Activated naive CD4-positive, alpha-beta T cell treated with anti-CD3 and anti-CD28 coated beads, Interleukin-2, amount 50 U/mL, for 24 hours (primary cell): Measurements from ENCODE around the gene TM9SF1.
A peak's percentile ranks its signal among the peaks of the same experiment; 100 is the strongest.

Source experiments
- H3K27ac Mint-ChIP-seq: one replicate; pipeline ENCODE4 v1.8.0; 2021; ENCODE audit warnings: mild to moderate bottlenecking, mixed read lengths
- H3K27me3 Mint-ChIP-seq: one replicate; pipeline ENCODE4 v1.8.0; 2021; ENCODE audit warnings: mixed read lengths
- H3K36me3 Mint-ChIP-seq: one replicate; pipeline ENCODE4 v1.8.0; 2021; ENCODE audit warnings: mixed read lengths
- H3K4me1 Mint-ChIP-seq: one replicate; pipeline ENCODE4 v1.8.0; 2021; ENCODE audit warnings: mixed read lengths
- H3K4me3 Mint-ChIP-seq: one replicate; pipeline ENCODE4 v1.8.0; 2021; ENCODE audit warnings: mild to moderate bottlenecking, mixed read lengths
- H3K9me3 Mint-ChIP-seq: one replicate; pipeline ENCODE4 v1.8.0; 2021; ENCODE audit warnings: mixed read lengths

TM9SF1 gene

GRCh38 chr14:24160499-24160849, 34.8 kb downstream of the TM9SF1 start:
- Mint-ChIP-seq H3K36me3 (peaks cover 17% of the 10 kb centered on the region), H3K27ac (peak overlapping the region; percentile 100), H3K9me3 (no peaks in the 10 kb centered on the region), H3K4me3 (peak overlapping the region; percentile 33), H3K27me3 (no peaks in the 10 kb centered on the region), H3K4me1 (peaks cover 52% of the 10 kb centered on the region)

GRCh38 chr14:24159777-24160498, 35.3 kb downstream of the TM9SF1 start:
- peak overlapping the region; percentile 93 for H3K27ac Mint-ChIP-seq
- peaks cover 47% of the 10 kb centered on the region for H3K4me1 Mint-ChIP-seq
- peaks cover 17% of the 10 kb centered on the region for H3K36me3 Mint-ChIP-seq
- peak overlapping the region; percentile 33 for H3K4me3 Mint-ChIP-seq
- H3K9me3 Mint-ChIP-seq: no peaks in the 10 kb centered on the region
- no peaks in the 10 kb centered on the region for H3K27me3 Mint-ChIP-seq

- Mint-ChIP-seq H3K27me3 (no peaks in the 10 kb centered on the region), H3K9me3 (no peaks in the 10 kb centered on the region), H3K27ac (peak overlapping the region; percentile 0), H3K36me3 (peaks cover 7% of the 10 kb centered on the region), H3K4me1 (peaks cover 23% of the 10 kb centered on the region), H3K4me3 (no peak overlapping the region)
Measured at GRCh38 chr14:24157331-24157730, 37.9 kb downstream of the TM9SF1 start.

GRCh38 chr14:24156840-24157239, 38.4 kb downstream of the TM9SF1 start:
- Mint-ChIP-seq H3K9me3 (no peaks in the 10 kb centered on the region), H3K36me3 (peaks cover 5% of the 10 kb centered on the region), H3K4me1 (peaks cover 18% of the 10 kb centered on the region), H3K4me3 (no peak overlapping the region), H3K27me3 (no peaks in the 10 kb centered on the region), H3K27ac (peak overlapping the region; percentile 0)

GRCh38 chr14:24155100-24155499, 40.1 kb downstream of the TM9SF1 start:
- no peaks in the 10 kb centered on the region for H3K9me3 Mint-ChIP-seq
- H3K4me1 Mint-ChIP-seq: peaks cover 13% of the 10 kb centered on the region
- no peaks in the 10 kb centered on the region for H3K27me3 Mint-ChIP-seq
- no peak overlapping the region for H3K4me3 Mint-ChIP-seq
- no peak overlapping the region for H3K27ac Mint-ChIP-seq
- H3K36me3 Mint-ChIP-seq: peaks cover 8% of the 10 kb centered on the region

GRCh38 chr14:24151404-24152080, 43.7 kb downstream of the TM9SF1 start:
- H3K4me1 Mint-ChIP-seq: peaks cover 29% of the 10 kb centered on the region
- H3K27me3 Mint-ChIP-seq: no peaks in the 10 kb centered on the region
- H3K27ac Mint-ChIP-seq: no peak overlapping the region
- no peaks in the 10 kb centered on the region for H3K9me3 Mint-ChIP-seq
- H3K36me3 Mint-ChIP-seq: peaks cover 8% of the 10 kb centered on the region
- H3K4me3 Mint-ChIP-seq: no peak overlapping the region

- Mint-ChIP-seq H3K4me3 (no peak overlapping the region), H3K4me1 (peaks cover 29% of the 10 kb centered on the region), H3K27me3 (no peaks in the 10 kb centered on the region), H3K9me3 (no peaks in the 10 kb centered on the region), H3K27ac (no peak overlapping the region), H3K36me3 (peaks cover 8% of the 10 kb centered on the region)
Measured at GRCh38 chr14:24150993-24151392, 44.2 kb downstream of the TM9SF1 start.

- Mint-ChIP-seq H3K4me1 (peaks cover 33% of the 10 kb centered on the region), H3K4me3 (peak overlapping the region; percentile 19), H3K9me3 (no peaks in the 10 kb centered on the region), H3K27ac (no peak overlapping the region), H3K36me3 (peaks cover 9% of the 10 kb centered on the region), H3K27me3 (no peaks in the 10 kb centered on the region)
Measured at GRCh38 chr14:24150567-24150966, 44.7 kb downstream of the TM9SF1 start.

GRCh38 chr14:24150061-24150460, 45.2 kb downstream of the TM9SF1 start:
- Mint-ChIP-seq H3K36me3 (peaks cover 8% of the 10 kb centered on the region), H3K4me3 (no peak overlapping the region), H3K4me1 (peaks cover 38% of the 10 kb centered on the region), H3K27me3 (no peaks in the 10 kb centered on the region), H3K27ac (no peak overlapping the region), H3K9me3 (no peaks in the 10 kb centered on the region)

- Mint-ChIP-seq H3K27ac (no peak overlapping the region), H3K9me3 (no peaks in the 10 kb centered on the region), H3K36me3 (peaks cover 8% of the 10 kb centered on the region), H3K27me3 (no peaks in the 10 kb centered on the region), H3K4me3 (peak overlapping the region; percentile 99), H3K4me1 (peaks cover 43% of the 10 kb centered on the region)
Measured at GRCh38 chr14:24149302-24149969, 45.8 kb downstream of the TM9SF1 start.

- H3K4me3 Mint-ChIP-seq: peak overlapping the region; percentile 99
- H3K4me1 Mint-ChIP-seq: peaks cover 56% of the 10 kb centered on the region
- no peaks in the 10 kb centered on the region for H3K9me3 Mint-ChIP-seq
- peak overlapping the region; percentile 70 for H3K27ac Mint-ChIP-seq
- no peaks in the 10 kb centered on the region for H3K27me3 Mint-ChIP-seq
- peaks cover 12% of the 10 kb centered on the region for H3K36me3 Mint-ChIP-seq
Measured at GRCh38 chr14:24147761-24148428, 47.3 kb downstream of the TM9SF1 start.

- Mint-ChIP-seq H3K9me3 (no peaks in the 10 kb centered on the region), H3K36me3 (peaks cover 12% of the 10 kb centered on the region), H3K4me1 (peaks cover 61% of the 10 kb centered on the region), H3K27me3 (no peaks in the 10 kb centered on the region), H3K4me3 (peak within 1 kb of the TSS; percentile 99), H3K27ac (peak within 1 kb of the TSS; percentile 98)
Measured at GRCh38 chr14:24146978-24147760, 48.1 kb downstream of the TM9SF1 start, which contains the start of gene RNF31. RNF31 (plus strand) TSS chr14:24147498; CDS start chr14:24147699, 201 bp downstream.

- Mint-ChIP-seq H3K27ac (peak within 1 kb of the TSS; percentile 98), H3K4me3 (peak within 1 kb of the TSS; percentile 99), H3K27me3 (no peaks in the 10 kb centered on the region), H3K9me3 (no peaks in the 10 kb centered on the region), H3K4me1 (peaks cover 66% of the 10 kb centered on the region), H3K36me3 (peaks cover 10% of the 10 kb centered on the region)
Measured at GRCh38 chr14:24146453-24146977, 48.7 kb downstream of the TM9SF1 start, which contains the start of gene PSME2. PSME2 (minus strand) TSS chr14:24146610; CDS start chr14:24146581, 29 bp downstream.

- Mint-ChIP-seq H3K4me3 (peak overlapping the region; percentile 99), H3K36me3 (peaks cover 10% of the 10 kb centered on the region), H3K27me3 (no peaks in the 10 kb centered on the region), H3K27ac (peak overlapping the region; percentile 98), H3K9me3 (no peaks in the 10 kb centered on the region), H3K4me1 (peaks cover 66% of the 10 kb centered on the region)
Measured at GRCh38 chr14:24145690-24146452, 49.4 kb downstream of the TM9SF1 start.
